K562 (cell line): ENCODE measurements around the gene RANBP6. TPM values are rescaled to one million over a fixed set of nuclear protein-coding genes. Genes with fewer than 3 reads are reported as not detected.
"Not testable (repeated sequence)": the region's sequence is repeated elsewhere in the genome, so short reads cannot be mapped to it uniquely, and the experiment has no call there.

Source experiments
- ATAC-seq: fragments of 200-7000 bp; cut with Tn5 transposase; 3 replicates; pipeline ENCODE4 v1.9.1; 2020; ENCODE audit warnings: moderate library complexity
- BruUV-seq: library from RNA; stranded (reverse); fragments of 400-500 nt; replicated peaks from 2 replicates; lab custom pipeline; 2021; lab: Mats Ljungman, UMichigan
- CTCF ChIA-PET: fragments of 300-600 bp; formaldehyde crosslinking; extraction: SDS; loops from one replicate; lab custom pipeline; 2021; ENCODE audit warnings: low intra/inter-chr PET ratio; lab: Yijun Ruan, JAX
- POLR2A ChIA-PET: fragments of 300-600, 350-650 bp; sonication (Branson Sonifier 250); formaldehyde crosslinking; extraction: SDS; loops from one replicate; lab custom pipeline; 2021; ENCODE audit warnings: antibody characterized with exemption, inconsistent platforms; lab: Yijun Ruan, JAX
- DNase-seq, 4 experiments: peaks; one replicate each; pipeline versions ENCODE4 v3.0.0 to v3.0.0-alpha.2; 2011 to 2018; ENCODE audit warnings: low spot score in 3 of 4, mixed read lengths in 3 of 4; ENCODE audit errors: extremely low read depth in 1 of 4
- FAIRE-seq: peaks from 2 replicates; lab custom pipeline; 2011; peaks lifted over from hg19 to GRCh38; lab: Jason Lieb, UNC
- H2AFZ ChIP-seq: 2 replicates; pipeline ENCODE4 v1.6.0; 2011; ENCODE audit warnings: low read depth, low read length, control low read depth, inconsistent platforms
- H3K27ac ChIP-seq: fragments of 200-600 bp; 3 replicates; pipeline ENCODE4 v1.8.0; 2011; ENCODE audit warnings: low read depth, mild to moderate bottlenecking, control low read depth, inconsistent platforms, low read length, moderate library complexity, mixed read lengths; ENCODE audit errors: extremely low read depth
- H3K27me3 ChIP-seq, 2 experiments: fragments of 300-600 bp in 1 of 2; 2 replicates in 1 of 2; 3 replicates in 1 of 2; pipeline versions ENCODE4 v1.6.0 to v1.8.0; 2011; ENCODE audit warnings: inconsistent platforms in 2 of 2, low read length in 2 of 2, mild to moderate bottlenecking in 1 of 2, mixed read lengths in 1 of 2, moderate library complexity in 1 of 2; ENCODE audit not compliant: control insufficient read depth in 2 of 2, insufficient read depth in 2 of 2
- H3K36me3 ChIP-seq: fragments of 300-600 bp; 3 replicates; pipeline ENCODE4 v1.8.0; 2011; ENCODE audit warnings: mild to moderate bottlenecking, low read length, inconsistent platforms; ENCODE audit not compliant: control insufficient read depth, insufficient read depth
- H3K4me1 ChIP-seq, 2 experiments: fragments of 200-600 bp in 1 of 2; replicated peaks in 1 of 2; 2 replicates in 1 of 2; 3 replicates in 1 of 2; pipeline versions ENCODE4 v1.5.1 to v1.8.0; 2011; ENCODE audit warnings: inconsistent platforms in 2 of 2, low read length in 2 of 2, mild to moderate bottlenecking in 1 of 2, mixed read lengths in 1 of 2, moderate library complexity in 1 of 2; ENCODE audit not compliant: control insufficient read depth in 2 of 2, insufficient read depth in 2 of 2
- H3K4me2 ChIP-seq: 2 replicates; pipeline ENCODE4 v1.6.1; 2011; ENCODE audit warnings: low read length, control low read depth, inconsistent platforms, mixed read lengths; ENCODE audit not compliant: insufficient read depth
- H3K4me3 ChIP-seq: fragments of 200-600 bp; sonication (generic), shearing (Covaris generic); 2 replicates; pipeline ENCODE4 v1.5.1; 2016; ENCODE audit warnings: control low read depth, inconsistent platforms
- H3K79me2 ChIP-seq: fragments of 200-600 bp; 3 replicates; pipeline ENCODE4 v1.8.0; 2011; ENCODE audit warnings: low read length, inconsistent platforms; ENCODE audit not compliant: control insufficient read depth, insufficient read depth
- H3K9ac ChIP-seq, 2 experiments: 2 replicates each; pipeline versions ENCODE4 v1.6.0 to v1.6.1; 2011; ENCODE audit warnings: low read depth in 2 of 2, low read length in 2 of 2, control low read depth in 1 of 2, inconsistent platforms in 1 of 2, mild to moderate bottlenecking in 1 of 2, mixed read lengths in 1 of 2; ENCODE audit not compliant: insufficient read depth in 1 of 2
- H3K9me1 ChIP-seq: one replicate; pipeline ENCODE4 v1.6.0; 2011; ENCODE audit warnings: inconsistent platforms, mild to moderate bottlenecking, low read length, moderate library complexity; ENCODE audit not compliant: control insufficient read depth, insufficient read depth
- H3K9me3 ChIP-seq: replicated peaks from 2 replicates; pipeline ENCODE4 v1.5.1; 2011; ENCODE audit warnings: low read depth, low read length, inconsistent platforms; ENCODE audit not compliant: control insufficient read depth, insufficient read depth
- H4K20me1 ChIP-seq: replicated peaks from 2 replicates; pipeline ENCODE4 v1.6.1; 2011; ENCODE audit warnings: low read length, inconsistent platforms, mixed read lengths; ENCODE audit not compliant: control insufficient read depth, insufficient read depth
- GMEB1 ChIP-seq: fragments of 250-450 bp; sonication (Bioruptor Pico); IDR thresholded peaks from 2 replicates; pipeline ENCODE4 v1.4.0; 2020; ENCODE audit warnings: mild to moderate bottlenecking
- NR2F6 ChIP-seq: fragments of 450-650 bp; formaldehyde crosslinking; IDR thresholded peaks from 2 replicates; pipeline ENCODE4 v1.4.0; 2020; ENCODE audit warnings: mild to moderate bottlenecking
- PHB2 ChIP-seq: fragments of 450-650 bp; IDR thresholded peaks from 2 replicates; pipeline ENCODE4 v1.6.1; 2017; ENCODE audit warnings: low read depth
- SMARCE1 ChIP-seq: fragments of 450-650 bp; IDR thresholded peaks from 2 replicates; pipeline ENCODE4 v1.7.1; 2016; ENCODE audit warnings: mild to moderate bottlenecking
- TSHZ1 ChIP-seq: fragments of 250-450 bp; sonication (Bioruptor Pico); IDR thresholded peaks from 2 replicates; pipeline ENCODE4 v1.4.0; 2020; ENCODE audit warnings: mild to moderate bottlenecking, moderate library complexity
- ZNF280B ChIP-seq: fragments of 250-450 bp; sonication (Bioruptor Pico); IDR thresholded peaks from 2 replicates; pipeline ENCODE4 v1.5.1; 2021; ENCODE audit warnings: mild to moderate bottlenecking
- ZNF324 ChIP-seq: fragments of 250-450 bp; sonication (Bioruptor Pico); IDR thresholded peaks from 2 replicates; pipeline ENCODE4 v1.4.0; 2020; ENCODE audit warnings: mild to moderate bottlenecking
- ZNF589 ChIP-seq: fragments of 200-800 bp; sonication (Bioruptor generic); IDR thresholded peaks from 2 replicates; pipeline ENCODE4 v1.6.1; 2016; ENCODE audit warnings: low read depth, missing genetic modification characterization, missing compliant biosample characterization
- WGBS: fragments of 100-300 bp; shearing (Covaris generic); methylation state at CpG from one replicate; pipeline ENCODE4 v1.1.6; 2016; ENCODE audit warnings: low coverage, mixed read lengths; ENCODE audit not compliant: insufficient coverage; ENCODE audit errors: missing lambda C conversion rate; 5-methylcytosine and 5-hydroxymethylcytosine counted together
- in situ Hi-C: fragments of 300-500 bp; cut with MboI; formaldehyde crosslinking; loops from 4 replicates; pipeline ENCODE4 v1.15.0; 2018; ENCODE audit warnings: inconsistent platforms, mixed read lengths
- intact Hi-C: fragments of 100-400 bp; cut with micrococcal nuclease; formaldehyde crosslinking; loops from 2 replicates; pipeline ENCODE4 v1.14.2; 2022
- polyA plus RNA-seq, 8 experiments: library from polyadenylated mRNA; depleted of rRNA in 4 of 8; stranded (reverse) in 5 of 8; unstranded in 3 of 8; fragments of >200 nt; fragmentation: Nextera tagmentation in 2 of 8; fragmentation: Illumina TruSeq in 1 of 8; extraction: Ambion mirVana in 2 of 8; extraction: Trizol in 1 of 8; gene quantifications; 2 replicates each; pipeline versions ENCODE4 v1.2.1 to v1.2.3, GENCODE V29; 2011 to 2014; ENCODE audit warnings: inconsistent platforms in 1 of 8, missing spikeins in 1 of 8
- total RNA-seq, 7 experiments: library from RNA; depleted of rRNA in 6 of 7; stranded (reverse); fragments of >200 nt in 6 of 7; fragmentation: Illumina TruSeq in 2 of 7; extraction: Trizol in 2 of 7; gene quantifications; 2 replicates each; pipeline versions ENCODE4 v1.2.1 to v1.2.3, GENCODE V29; 2011 to 2021; ENCODE audit warnings: low replicate concordance in 1 of 7

The RANBP6 gene
- total and polyA plus RNA-seq, 9 of the 15 experiments (the other 6 are each of a cell fraction or from before 2014, with no cell fraction given) = 10.4 to 19.9 (median 11.5) TPM

GRCh38 chr9:6016975-6017374 lies 1.6 kb upstream of the RANBP6 start:
- in situ Hi-C loops, H3K4me2 ChIP-seq, H3K4me3 ChIP-seq, H4K20me1 ChIP-seq, H3K9me1 ChIP-seq, H3K9ac ChIP-seq, H3K9me3 ChIP-seq, H3K27ac ChIP-seq, DNase-seq, H2AFZ ChIP-seq, POLR2A ChIA-PET, H3K27me3 ChIP-seq, CTCF ChIA-PET, BruUV-seq, H3K4me1 ChIP-seq, FAIRE-seq, ATAC-seq, intact Hi-C loops: not testable (repeated sequence)
- 81% methylated on average over 6 of the region's 10 CpGs for WGBS
- Histone ChIP-seq H3K79me2 (peaks cover 33% of the 10 kb centered on the region), H3K36me3 (peaks cover 24% of the 10 kb centered on the region; the same call in 1 of the 3 replicates)

- in situ Hi-C loops = no loop called here
- peaks cover 4 to 5% of the 10 kb centered on the region in 2 experiments; a peak in 4 of 5 replicates for H3K4me1 ChIP-seq
- H3K9ac ChIP-seq = peak overlapping the region; percentile 85 to 89
- H3K27ac ChIP-seq = peak overlapping the region; percentile 84
- FAIRE-seq (peak; percentile 44), ATAC-seq (peak; percentile 15; the same call in 1 of the 3 replicates), DNase-seq (peak; percentile 7 to 38 (median 18))
- peak overlapping the region; percentile 94 for H2AFZ ChIP-seq
- no peaks in the 10 kb centered on the region for H3K9me3 ChIP-seq
- 0% methylated on average over 9 of the region's 9 CpGs for WGBS
- peaks cover 27% of the 10 kb centered on the region; the same call in 2 of the 3 replicates for H3K36me3 ChIP-seq
- BruUV-seq = TSS peak; percentile 48
- POLR2A ChIA-PET = interaction anchor here (0.5 to 0.9 kb wide), 4 partner anchors 9 to 614 kb away, joined by 3 to 5 read pairs (median 4); no protein-coding TSS in a partner anchor
- peak overlapping the region; percentile 94 for H3K4me2 ChIP-seq
- no peaks in the 10 kb centered on the region for H3K9me1 ChIP-seq
- peak overlapping the region; percentile 65 for H3K4me3 ChIP-seq
- CTCF ChIA-PET = no interaction called here
- 0 out of 2 replicates have a peak, but pooled peaks cover 5% of the 10 kb centered on the region for H4K20me1 ChIP-seq
- intact Hi-C loops = no loop called here
- no peaks in the 10 kb centered on the region for H3K27me3 ChIP-seq
- H3K79me2 ChIP-seq = peaks cover 45% of the 10 kb centered on the region
- TF ChIP-seq ZNF589 = no peak
- TF ChIP-seq PHB2 = no peak
- TF ChIP-seq ZNF280B (CRISPR knock-in tag) = no peak
- TF ChIP-seq ZNF324 (CRISPR knock-in tag) = no peak
- TF ChIP-seq GMEB1 (CRISPR knock-in tag) = no peak
- TF ChIP-seq NR2F6 = no peak
- 0 out of 2 replicates have a peak, but pooled peaks have one; percentile 29 for TF ChIP-seq SMARCE1
- no peak for TF ChIP-seq TSHZ1 (CRISPR knock-in tag)
Observed at GRCh38 chr9:6014670-6015270, 654 bp downstream of the RANBP6 start.
